HG03571 (cell line): ENCODE results near the gene DPF3.

Experiments
- ATAC-seq: cut with Tn5 transposase; IDR thresholded peaks from one replicate; pipeline ENCODE4 v1.9.1; 2021; ENCODE audit not compliant: unreplicated experiment

DPF3 gene

GRCh38 chr14:72745546-72745945 lies 148.4 kb downstream of the DPF3 start:
- no peak for ATAC-seq

- no peak for ATAC-seq
Measured at GRCh38 chr14:72744416-72745120, 149.3 kb downstream of the DPF3 start.

- no peak for ATAC-seq
Measured at GRCh38 chr14:72743626-72744025, 150.3 kb downstream of the DPF3 start.

- no peak for ATAC-seq
Measured at GRCh38 chr14:72742838-72743195, 151.1 kb downstream of the DPF3 start.

GRCh38 chr14:72742118-72742837 lies 151.6 kb downstream of the DPF3 start:
- ATAC-seq = no peak

GRCh38 chr14:72741826-72742117 lies 152.1 kb downstream of the DPF3 start:
- ATAC-seq = no peak

- ATAC-seq = no peak
Measured at GRCh38 chr14:72740966-72741825, 152.7 kb downstream of the DPF3 start.

- ATAC-seq = no peak
Measured at GRCh38 chr14:72740504-72740961, 153.4 kb downstream of the DPF3 start.

GRCh38 chr14:72739446-72740405 lies 154.2 kb downstream of the DPF3 start:
- ATAC-seq = no peak

- no peak for ATAC-seq
Measured at GRCh38 chr14:72738161-72738611, 155.7 kb downstream of the DPF3 start.

- no peak for ATAC-seq
Measured at GRCh38 chr14:72737560-72737943, 156.3 kb downstream of the DPF3 start.

GRCh38 chr14:72736786-72737559 lies 156.9 kb downstream of the DPF3 start:
- no peak for ATAC-seq

- no peak for ATAC-seq
Measured at GRCh38 chr14:72736308-72736707, 157.6 kb downstream of the DPF3 start.

- ATAC-seq = no peak
Measured at GRCh38 chr14:72732022-72732780, 161.7 kb downstream of the DPF3 start.

GRCh38 chr14:72731252-72732020 lies 162.5 kb downstream of the DPF3 start:
- no peak for ATAC-seq

GRCh38 chr14:72730468-72730867 lies 163.4 kb downstream of the DPF3 start:
- ATAC-seq = no peak

- no peak for ATAC-seq
Measured at GRCh38 chr14:72726444-72726843, 167.5 kb downstream of the DPF3 start.

GRCh38 chr14:72723858-72724530 lies 169.9 kb downstream of the DPF3 start:
- no peak for ATAC-seq
